Measurements from ENCODE around the gene MMP17. TPM values are rescaled to one million over a fixed set of nuclear protein-coding genes. Genes with fewer than 3 reads are reported as not detected.

The MMP17 gene
- polyA plus RNA-seq, 3 donors = 2.8 to 78.3 (median 3.0) TPM

- no peaks in the 10 kb centered on the region for H3K36me3 ChIP-seq (replicated peaks in 1 of 2; ENCODE audit: control insufficient read depth in 1 of 2, insufficient read depth in 2 of 2, low read length in 2 of 2)
- no peak overlapping the region for H3K4me3 ChIP-seq (replicated peaks in 1 of 3; ENCODE audit: low read depth in 2 of 3, low read length in 3 of 3)
- intact Hi-C loops (cut with micrococcal nuclease) = no loop called here
- TF ChIP-seq CTCF (IDR thresholded peaks at IDR 0.05) = no peak
- Mint-ChIP-seq H3K36me3 (peaks cover 0 to 3% of the 10 kb centered on the region in 2 donors), H3K4me3 (peak overlapping the region in 1 of 2 donors; percentile 31), H3K4me1 (peaks cover 40% of the 10 kb centered on the region), H3K27me3 (ENCODE audit: low read depth in 3 of 3) (peaks cover 0 to 4% (median 1%) of the 10 kb centered on the region in 3 donors), H3K27ac (peak overlapping the region in 6 of 7 donors; percentile 3 to 83 (median 54)), H3K9me3 (peaks cover 0 to 2% (median 0%) of the 10 kb centered on the region in 7 donors)
- 84% methylated on average over 26 of the region's 28 CpGs for WGBS (ENCODE audit: insufficient coverage)
- peaks cover 34 to 48% of the 10 kb centered on the region in 2 donors for H3K4me1 ChIP-seq (ENCODE audit: control insufficient read depth in 1 of 2, insufficient read depth in 2 of 2, low read length in 2 of 2)
- H3K9me3 ChIP-seq (replicated peaks in 1 of 2; ENCODE audit: control insufficient read depth in 1 of 2, insufficient read depth in 1 of 2, low read length in 2 of 2) = no peaks in the 10 kb centered on the region
- H3K9ac ChIP-seq (ENCODE audit: insufficient read depth, low read length, poor library complexity, severe bottlenecking) = no peak overlapping the region
- no peaks in the 10 kb centered on the region for H3K27me3 ChIP-seq (ENCODE audit: control insufficient read depth in 2 of 2, insufficient read depth in 2 of 2, low read length in 2 of 2)
- H3K79me2 ChIP-seq (ENCODE audit: insufficient read depth, low read length) = no peaks in the 10 kb centered on the region
- peak overlapping the region; percentile 61 for H2AFZ ChIP-seq (ENCODE audit: insufficient read depth, low read depth, low read length, poor library complexity, severe bottlenecking)
- DNase-seq = no peak
- H4K20me1 ChIP-seq (ENCODE audit: insufficient read depth, low read length) = no peaks in the 10 kb centered on the region
- no peak overlapping the region for H3K27ac ChIP-seq (ENCODE audit: low read depth in 1 of 2, low read length in 2 of 2)
- H3K4me2 ChIP-seq (replicated peaks; ENCODE audit: extremely low read depth, low read length, poor library complexity, severe bottlenecking) = no peak overlapping the region
These were observed 39.9 kb downstream of the MMP17 start for GRCh38 chr12:131867891-131868675.

- H3K36me3 Mint-ChIP-seq = peaks cover 0 to 3% of the 10 kb centered on the region in 2 donors
- H3K4me1 Mint-ChIP-seq = peaks cover 53% of the 10 kb centered on the region
- no peak for TF ChIP-seq CTCF (IDR thresholded peaks at IDR 0.05)
- H3K36me3 ChIP-seq (replicated peaks in 1 of 2; ENCODE audit: control insufficient read depth in 1 of 2, insufficient read depth in 2 of 2, low read length in 2 of 2) = no peaks in the 10 kb centered on the region
- H3K4me2 ChIP-seq (replicated peaks; ENCODE audit: extremely low read depth, low read length, poor library complexity, severe bottlenecking) = no peak overlapping the region
- H2AFZ ChIP-seq (ENCODE audit: insufficient read depth, low read depth, low read length, poor library complexity, severe bottlenecking) = no peak overlapping the region
- DNase-seq = peak in 1 of 3 donors; percentile 33
- H3K4me3 Mint-ChIP-seq = no peak overlapping the region
- no peaks in the 10 kb centered on the region for H3K79me2 ChIP-seq (ENCODE audit: insufficient read depth, low read length)
- no peak overlapping the region for H3K9ac ChIP-seq (ENCODE audit: insufficient read depth, low read length, poor library complexity, severe bottlenecking)
- intact Hi-C loops (cut with micrococcal nuclease) = no loop called here
- no peak overlapping the region for H3K27ac ChIP-seq (ENCODE audit: low read depth in 1 of 2, low read length in 2 of 2)
- no peaks in the 10 kb centered on the region for H4K20me1 ChIP-seq (ENCODE audit: insufficient read depth, low read length)
- H3K9me3 Mint-ChIP-seq = peaks cover 0 to 4% (median 2%) of the 10 kb centered on the region in 7 donors
- 94% methylated on average over 8 of the region's 16 CpGs for WGBS (ENCODE audit: insufficient coverage)
- H3K27me3 Mint-ChIP-seq (ENCODE audit: low read depth in 3 of 3) = peaks cover 0 to 3% (median 1%) of the 10 kb centered on the region in 3 donors
- H3K4me1 ChIP-seq (ENCODE audit: control insufficient read depth in 1 of 2, insufficient read depth in 2 of 2, low read length in 2 of 2) = peaks cover 40 to 57% of the 10 kb centered on the region in 2 donors
- H3K4me3 ChIP-seq (replicated peaks in 1 of 3; ENCODE audit: low read depth in 2 of 3, low read length in 3 of 3) = no peak overlapping the region
- no peaks in the 10 kb centered on the region for H3K9me3 ChIP-seq (replicated peaks in 1 of 2; ENCODE audit: control insufficient read depth in 1 of 2, insufficient read depth in 1 of 2, low read length in 2 of 2)
- peak overlapping the region in 3 of 7 donors; percentile 14 to 76 (median 42) for H3K27ac Mint-ChIP-seq
- no peaks in the 10 kb centered on the region for H3K27me3 ChIP-seq (ENCODE audit: control insufficient read depth in 2 of 2, insufficient read depth in 2 of 2, low read length in 2 of 2)
These were observed 41.8 kb downstream of the MMP17 start for GRCh38 chr12:131869871-131870418.
